Measurements from ENCODE around the gene NDUFV1.

DNA sequence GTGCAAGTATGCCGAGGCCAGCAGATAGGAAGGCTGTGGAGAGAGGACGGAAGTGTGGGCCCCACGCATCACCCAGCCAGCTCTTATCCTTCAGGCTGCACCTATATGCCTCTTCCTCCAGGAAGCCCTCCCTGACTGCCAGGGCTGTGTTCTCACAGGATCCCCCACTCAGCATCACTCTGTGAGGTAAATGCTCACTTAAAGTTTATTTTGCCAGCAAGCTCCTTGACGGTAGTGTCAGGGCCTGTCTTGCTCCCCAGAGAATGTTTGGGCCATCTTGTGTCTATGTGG lies 28.4 kb downstream of the NDUFV1 start:
- TF ChIP-seq, protein P1, sequence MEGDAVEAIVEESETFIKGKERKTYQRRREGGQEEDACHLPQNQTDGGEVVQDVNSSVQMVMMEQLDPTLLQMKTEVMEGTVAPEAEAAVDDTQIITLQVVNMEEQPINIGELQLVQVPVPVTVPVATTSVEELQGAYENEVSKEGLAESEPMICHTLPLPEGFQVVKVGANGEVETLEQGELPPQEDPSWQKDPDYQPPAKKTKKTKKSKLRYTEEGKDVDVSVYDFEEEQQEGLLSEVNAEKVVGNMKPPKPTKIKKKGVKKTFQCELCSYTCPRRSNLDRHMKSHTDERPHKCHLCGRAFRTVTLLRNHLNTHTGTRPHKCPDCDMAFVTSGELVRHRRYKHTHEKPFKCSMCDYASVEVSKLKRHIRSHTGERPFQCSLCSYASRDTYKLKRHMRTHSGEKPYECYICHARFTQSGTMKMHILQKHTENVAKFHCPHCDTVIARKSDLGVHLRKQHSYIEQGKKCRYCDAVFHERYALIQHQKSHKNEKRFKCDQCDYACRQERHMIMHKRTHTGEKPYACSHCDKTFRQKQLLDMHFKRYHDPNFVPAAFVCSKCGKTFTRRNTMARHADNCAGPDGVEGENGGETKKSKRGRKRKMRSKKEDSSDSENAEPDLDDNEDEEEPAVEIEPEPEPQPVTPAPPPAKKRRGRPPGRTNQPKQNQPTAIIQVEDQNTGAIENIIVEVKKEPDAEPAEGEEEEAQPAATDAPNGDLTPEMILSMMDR (IDR thresholded peaks at IDR 0.05), result no peak
- no peak for TF ChIP-seq ZFX (IDR thresholded peaks at IDR 0.05; ENCODE audit: borderline replicate concordance)
